Endothelial cell of umbilical vein (primary cell): Measurements from ENCODE around the gene LEAP2. TPM values are rescaled to one million over a fixed set of nuclear protein-coding genes. Genes with fewer than 3 reads are reported as not detected.
A peak's percentile ranks its signal among the peaks of the same experiment; 100 is the strongest.

Experiments
- BruUV-seq: library from RNA; stranded (reverse); fragments of 400-500 nt; replicated peaks from 2 replicates; lab custom pipeline; 2021; lab: Mats Ljungman, UMichigan
- CTCF ChIA-PET: fragments of 300-600, 350-600 bp; sonication (Branson Sonifier 250); formaldehyde crosslinking; loops from one replicate; lab custom pipeline; 2021; ENCODE audit warnings: antibody characterized with exemption, inconsistent platforms; lab: Charles Lee
- POLR2A ChIA-PET: fragments of 300-600, 350-600 bp; sonication (Branson Sonifier 250); formaldehyde crosslinking; loops from one replicate; lab custom pipeline; 2021; ENCODE audit warnings: antibody characterized with exemption, inconsistent platforms; lab: Charles Lee
- DNase-seq: peaks from one replicate; pipeline ENCODE4 v3.0.0-alpha.2; 2011; ENCODE audit warnings: low read depth, low spot score
- FAIRE-seq: peaks from 2 replicates; lab custom pipeline; 2011; peaks lifted over from hg19 to GRCh38; lab: Jason Lieb, UNC
- H2AFZ ChIP-seq: 2 replicates; pipeline ENCODE4 v1.6.0; 2012; ENCODE audit warnings: low read depth, low read length, control low read depth, inconsistent platforms
- H3K27ac ChIP-seq: 2 replicates; pipeline ENCODE4 v1.5.1; 2011; ENCODE audit warnings: low read depth, mild to moderate bottlenecking, control low read depth, low read length, moderate library complexity; ENCODE audit not compliant: insufficient read depth
- H3K27me3 ChIP-seq, 2 experiments: 2 replicates each; pipeline versions ENCODE4 v1.6.0 to v1.6.1; 2011; ENCODE audit warnings: low read length in 2 of 2, mixed read lengths in 1 of 2; ENCODE audit not compliant: control insufficient read depth in 2 of 2, insufficient read depth in 2 of 2
- H3K36me3 ChIP-seq, 2 experiments: 2 replicates in 1 of 2; 3 replicates in 1 of 2; pipeline ENCODE4 v1.5.1; 2011; ENCODE audit warnings: low read length in 2 of 2, mild to moderate bottlenecking in 1 of 2, moderate library complexity in 1 of 2; ENCODE audit not compliant: control insufficient read depth in 2 of 2, insufficient read depth in 2 of 2; ENCODE audit errors: extremely low read depth in 1 of 2
- H3K4me1 ChIP-seq: 3 replicates; pipeline ENCODE4 v1.5.1; 2011; ENCODE audit warnings: mild to moderate bottlenecking, low read length; ENCODE audit not compliant: control insufficient read depth, insufficient read depth; ENCODE audit errors: extremely low read depth
- H3K4me2 ChIP-seq: 2 replicates; pipeline ENCODE4 v1.6.1; 2011; ENCODE audit warnings: low read length, control low read depth, mixed read lengths; ENCODE audit not compliant: insufficient read depth
- H3K4me3 ChIP-seq, 3 experiments: fragments of 200-600 bp in 1 of 3; sonication (generic), shearing (Covaris generic) in 1 of 3; replicated peaks in 1 of 3; 2 replicates each; pipeline ENCODE4 v1.5.1; 2011 to 2016; ENCODE audit warnings: control low read depth in 3 of 3, low read length in 3 of 3, mild to moderate bottlenecking in 2 of 3, inconsistent platforms in 1 of 3, low read depth in 1 of 3, moderate library complexity in 1 of 3; ENCODE audit not compliant: insufficient read depth in 1 of 3
- H3K79me2 ChIP-seq: 2 replicates; pipeline ENCODE4 v1.6.0; 2012; ENCODE audit warnings: low read length, inconsistent platforms; ENCODE audit not compliant: control insufficient read depth, insufficient read depth
- H3K9ac ChIP-seq: replicated peaks from 2 replicates; pipeline ENCODE3; 2011; ENCODE audit warnings: low read length, control low read depth; ENCODE audit not compliant: insufficient read depth; ENCODE audit errors: extremely low read depth
- H3K9me1 ChIP-seq: replicated peaks from 3 replicates; pipeline ENCODE4 v1.6.0; 2011; ENCODE audit warnings: mild to moderate bottlenecking, low read length; ENCODE audit not compliant: control insufficient read depth, insufficient read depth; ENCODE audit errors: extremely low read depth
- H3K9me3 ChIP-seq: replicated peaks from 2 replicates; pipeline ENCODE4 v1.5.1; 2012; ENCODE audit warnings: low read length, inconsistent platforms; ENCODE audit not compliant: control insufficient read depth, insufficient read depth
- H4K20me1 ChIP-seq: replicated peaks from 2 replicates; pipeline ENCODE3; 2011; ENCODE audit warnings: mild to moderate bottlenecking, low read length; ENCODE audit not compliant: control insufficient read depth, insufficient read depth; ENCODE audit errors: extremely low read depth
- GATA2 ChIP-seq: IDR thresholded peaks from 2 replicates; pipeline ENCODE4 v1.7.0; 2011; ENCODE audit warnings: low read depth, mild to moderate bottlenecking, moderate library complexity, mixed read lengths, low read length; ENCODE audit not compliant: insufficient read length, insufficient read depth
- MYC ChIP-seq: IDR thresholded peaks from one replicate; pipeline ENCODE4 v1.6.1; 2011; ENCODE audit warnings: mild to moderate bottlenecking, low read depth, low read length
- POLR2AphosphoS5 ChIP-seq: IDR thresholded peaks from 2 replicates; pipeline ENCODE4 v1.6.1; 2012; ENCODE audit warnings: low read depth, mild to moderate bottlenecking, control low read depth, low read length, moderate library complexity; ENCODE audit not compliant: insufficient read depth
- dilution Hi-C: fragments of 300-500 bp; cut with MboI; formaldehyde crosslinking; loops from one replicate; pipeline ENCODE4 v1.15.0; 2019; ENCODE audit warnings: low sequenced_read_pairs; ENCODE audit not compliant: extremely low pct_ligation_motif_present
- intact Hi-C: fragments of 100-400 bp; cut with micrococcal nuclease; formaldehyde crosslinking; loops from one replicate; pipeline ENCODE4 v1.10.0; 2022
- polyA plus RNA-seq, 4 experiments: library from polyadenylated mRNA; depleted of rRNA in 3 of 4; stranded (reverse) in 3 of 4; unstranded in 1 of 4; fragments of >200 nt; gene quantifications; 2 replicates each; pipeline versions ENCODE4 v1.2.1 to v1.2.3, GENCODE V29; 2011 to 2012; ENCODE audit warnings: missing spikeins in 1 of 4
- total RNA-seq: library from RNA; stranded (reverse); gene quantifications from 2 replicates; pipeline ENCODE4 v1.2.3, GENCODE V29; 2021

The LEAP2 gene
- total and polyA plus RNA-seq, 2 donors (not counting 3 experiments of a cell fraction or from before 2014, with no cell fraction given): 0.37 to 0.40 TPM

DNA sequence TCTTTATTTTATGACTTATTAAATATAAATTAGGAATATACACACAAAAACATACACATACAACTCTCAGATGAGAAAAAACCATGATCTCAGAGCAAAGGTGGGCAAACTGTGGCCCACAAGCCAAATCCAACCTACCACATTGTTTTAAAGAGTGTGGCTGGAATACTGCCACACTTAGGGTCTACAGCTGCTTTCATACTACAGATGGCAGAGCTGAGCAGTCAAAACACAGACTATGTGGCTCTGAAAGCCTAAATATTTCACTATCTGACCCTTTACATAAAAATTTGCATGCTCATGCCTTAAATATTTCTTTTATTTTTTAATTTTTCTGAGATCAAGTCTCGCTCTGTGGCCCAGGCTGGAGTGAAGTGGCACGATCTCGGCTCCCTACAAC lies 28.3 kb downstream of the LEAP2 start:
- H3K79me2 ChIP-seq: peaks cover 28% of the 10 kb centered on the region
- H3K4me2 ChIP-seq: no peak overlapping the region
- intact Hi-C loops: no loop called here
- no peak overlapping the region for H3K27ac ChIP-seq
- H2AFZ ChIP-seq: no peak overlapping the region
- no peak overlapping the region for H3K4me3 ChIP-seq
- no peak for FAIRE-seq
- no peaks in the 10 kb centered on the region for H3K27me3 ChIP-seq
- H3K9ac ChIP-seq: no peak overlapping the region
- no TSS peak for BruUV-seq
- DNase-seq: no peak
- ChIA-PET CTCF (interaction anchor here (1.3 to 1.4 kb wide), 2 partner anchors 9 to 71 kb away, joined by 4 read pairs; no protein-coding TSS in a partner anchor), POLR2A (no interaction called here)
- peaks cover 10% of the 10 kb centered on the region for H3K4me1 ChIP-seq
- dilution Hi-C loops: no loop called here
- no peak for TF ChIP-seq MYC
- no peak for TF ChIP-seq POLR2AphosphoS5
- TF ChIP-seq GATA2: no peak
- H4K20me1 ChIP-seq: peaks cover 6% of the 10 kb centered on the region
- H3K9me3 ChIP-seq: no peaks in the 10 kb centered on the region
- no peaks in the 10 kb centered on the region for H3K9me1 ChIP-seq
- peaks cover 11 to 19% of the 10 kb centered on the region in 2 experiments for H3K36me3 ChIP-seq

GRCh38 chr5:132905938-132906337 lies 32.5 kb downstream of the LEAP2 start:
- peaks cover 39% of the 10 kb centered on the region for H3K79me2 ChIP-seq
- dilution Hi-C loops (no loop called here), intact Hi-C loops (loop anchor here (5.0 kb wide), 1 partner anchor 121 kb away; the partner anchor contains the start of gene ZCCHC10)
- TF ChIP-seq GATA2 (peak; percentile 29), POLR2AphosphoS5 (no peak)
- peaks cover 4% of the 10 kb centered on the region for H4K20me1 ChIP-seq
- no peaks in the 10 kb centered on the region for H3K9me3 ChIP-seq
- no peak overlapping the region for H3K27ac ChIP-seq
- CTCF ChIA-PET: interaction anchor here (1.0 to 2.7 kb wide), 3 partner anchors 17 to 22 kb away, joined by 3 to 14 read pairs (median 4); no protein-coding TSS in a partner anchor
- H3K27me3 ChIP-seq: no peaks in the 10 kb centered on the region
- no peak for FAIRE-seq
- H3K4me2 ChIP-seq: no peak overlapping the region
- H3K4me1 ChIP-seq: peaks cover 23% of the 10 kb centered on the region
- no peak overlapping the region for H3K9ac ChIP-seq
- no peak overlapping the region for H3K4me3 ChIP-seq
- peak; percentile 78 for DNase-seq
- H3K9me1 ChIP-seq: no peaks in the 10 kb centered on the region
- POLR2A ChIA-PET: no interaction called here
- H3K36me3 ChIP-seq: peaks cover 5 to 8% of the 10 kb centered on the region in 2 experiments
- no peak overlapping the region for H2AFZ ChIP-seq
- no TSS peak for BruUV-seq
